Sigmoid colon (tissue), 4 donors: ENCODE measurements around the gene ARID5A.

Source experiments
- POLR2A ChIP-seq, 2 donors: fragments of 450-650 bp; IDR thresholded peaks; one replicate each; pipeline ENCODE4 v1.6.1; 2016; ENCODE audit warnings: antibody characterized with exemption in 2 of 2, mild to moderate bottlenecking in 2 of 2, moderate library complexity in 2 of 2
- POLR2AphosphoS5 ChIP-seq, 4 donors: sonication (generic); formaldehyde crosslinking; IDR thresholded peaks; one replicate each; pipeline ENCODE4 v1.6.1; 2017; ENCODE audit warnings: antibody characterized with exemption in 4 of 4
- TF ChIP-seq, protein P1 (sequence below), 4 experiments: fragments of 450-650 bp in 3 of 4; fragments of 200-600 bp in 1 of 4; IDR thresholded peaks; one replicate each; pipeline ENCODE4 v1.5.1; 2016 to 2019; ENCODE audit warnings: antibody characterized with exemption in 4 of 4, mild to moderate bottlenecking in 3 of 4, moderate library complexity in 2 of 4

DNA sequence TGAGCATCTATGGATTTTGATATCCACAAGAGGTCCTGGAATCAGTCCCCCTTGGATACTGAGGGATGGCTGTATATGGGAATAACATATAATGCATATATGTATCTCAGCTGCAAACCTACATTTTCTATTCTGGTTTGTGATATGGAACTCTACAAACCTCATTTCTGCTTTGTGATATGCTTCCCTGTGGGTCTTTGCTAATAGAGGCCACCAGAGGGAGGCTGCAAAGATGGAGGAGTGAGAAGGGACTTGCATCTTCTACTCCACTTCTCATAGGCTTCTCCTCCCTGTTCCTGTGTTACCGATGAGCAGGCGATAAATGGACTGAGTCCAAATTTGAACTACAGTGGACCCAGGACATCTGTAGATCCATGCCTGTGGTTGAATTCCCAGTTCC lies 37.8 kb downstream of the ARID5A start:
- TF ChIP-seq, protein P1, sequence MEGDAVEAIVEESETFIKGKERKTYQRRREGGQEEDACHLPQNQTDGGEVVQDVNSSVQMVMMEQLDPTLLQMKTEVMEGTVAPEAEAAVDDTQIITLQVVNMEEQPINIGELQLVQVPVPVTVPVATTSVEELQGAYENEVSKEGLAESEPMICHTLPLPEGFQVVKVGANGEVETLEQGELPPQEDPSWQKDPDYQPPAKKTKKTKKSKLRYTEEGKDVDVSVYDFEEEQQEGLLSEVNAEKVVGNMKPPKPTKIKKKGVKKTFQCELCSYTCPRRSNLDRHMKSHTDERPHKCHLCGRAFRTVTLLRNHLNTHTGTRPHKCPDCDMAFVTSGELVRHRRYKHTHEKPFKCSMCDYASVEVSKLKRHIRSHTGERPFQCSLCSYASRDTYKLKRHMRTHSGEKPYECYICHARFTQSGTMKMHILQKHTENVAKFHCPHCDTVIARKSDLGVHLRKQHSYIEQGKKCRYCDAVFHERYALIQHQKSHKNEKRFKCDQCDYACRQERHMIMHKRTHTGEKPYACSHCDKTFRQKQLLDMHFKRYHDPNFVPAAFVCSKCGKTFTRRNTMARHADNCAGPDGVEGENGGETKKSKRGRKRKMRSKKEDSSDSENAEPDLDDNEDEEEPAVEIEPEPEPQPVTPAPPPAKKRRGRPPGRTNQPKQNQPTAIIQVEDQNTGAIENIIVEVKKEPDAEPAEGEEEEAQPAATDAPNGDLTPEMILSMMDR (IDR thresholded peaks at IDR 0.05), result no peak
- no peak for TF ChIP-seq POLR2AphosphoS5 (IDR thresholded peaks at IDR 0.05)
- TF ChIP-seq POLR2A (IDR thresholded peaks at IDR 0.05), result no peak
